Measurements from ENCODE around the gene UNC5B. TPM values are rescaled to one million over a fixed set of nuclear protein-coding genes. Genes with fewer than 3 reads are reported as not detected.
"Not testable (repeated sequence)": the region's sequence is repeated elsewhere in the genome, so short reads cannot be mapped to it uniquely, and the experiment has no call there.

UNC5B gene
- total RNA-seq, 1 donor from 2014 or later: 26.9 TPM

DNA sequence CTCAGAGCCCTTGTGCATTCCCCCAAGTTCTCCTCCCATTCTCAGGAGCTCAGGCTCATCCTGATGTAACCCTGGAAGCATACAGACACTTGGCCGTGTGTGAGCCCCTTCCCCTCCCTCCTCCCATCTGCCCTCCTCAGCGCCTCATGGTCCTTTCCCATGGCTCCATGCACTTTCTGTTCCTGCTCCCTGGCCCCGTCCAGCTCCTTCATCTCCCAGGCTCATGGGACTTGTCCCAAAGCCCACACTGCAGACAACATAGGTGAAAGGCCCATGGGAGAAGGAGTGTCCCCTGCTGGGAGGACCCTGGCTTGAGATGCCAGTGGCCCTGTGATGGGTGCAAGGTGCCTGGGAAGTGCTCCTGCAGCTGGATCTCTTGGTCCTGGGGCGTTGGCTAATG is 82.5 kb downstream of the UNC5B start:
- Histone ChIP-seq H3K36me3 (ENCODE audit: control insufficient read depth, insufficient read depth, low read length) (no peaks in the 10 kb centered on the region), H3K4me3 (ENCODE audit: low read depth, low read length) (no peak overlapping the region), H3K27me3 (ENCODE audit: control insufficient read depth, insufficient read depth, low read length) (peaks cover 7% of the 10 kb centered on the region)
- DNase-seq (ENCODE audit: low read depth): no peak
- TF ChIP-seq, protein P1, sequence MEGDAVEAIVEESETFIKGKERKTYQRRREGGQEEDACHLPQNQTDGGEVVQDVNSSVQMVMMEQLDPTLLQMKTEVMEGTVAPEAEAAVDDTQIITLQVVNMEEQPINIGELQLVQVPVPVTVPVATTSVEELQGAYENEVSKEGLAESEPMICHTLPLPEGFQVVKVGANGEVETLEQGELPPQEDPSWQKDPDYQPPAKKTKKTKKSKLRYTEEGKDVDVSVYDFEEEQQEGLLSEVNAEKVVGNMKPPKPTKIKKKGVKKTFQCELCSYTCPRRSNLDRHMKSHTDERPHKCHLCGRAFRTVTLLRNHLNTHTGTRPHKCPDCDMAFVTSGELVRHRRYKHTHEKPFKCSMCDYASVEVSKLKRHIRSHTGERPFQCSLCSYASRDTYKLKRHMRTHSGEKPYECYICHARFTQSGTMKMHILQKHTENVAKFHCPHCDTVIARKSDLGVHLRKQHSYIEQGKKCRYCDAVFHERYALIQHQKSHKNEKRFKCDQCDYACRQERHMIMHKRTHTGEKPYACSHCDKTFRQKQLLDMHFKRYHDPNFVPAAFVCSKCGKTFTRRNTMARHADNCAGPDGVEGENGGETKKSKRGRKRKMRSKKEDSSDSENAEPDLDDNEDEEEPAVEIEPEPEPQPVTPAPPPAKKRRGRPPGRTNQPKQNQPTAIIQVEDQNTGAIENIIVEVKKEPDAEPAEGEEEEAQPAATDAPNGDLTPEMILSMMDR (IDR thresholded peaks at IDR 0.05; ENCODE audit: insufficient read depth, low read length, poor library complexity, severe bottlenecking): no peak

DNA sequence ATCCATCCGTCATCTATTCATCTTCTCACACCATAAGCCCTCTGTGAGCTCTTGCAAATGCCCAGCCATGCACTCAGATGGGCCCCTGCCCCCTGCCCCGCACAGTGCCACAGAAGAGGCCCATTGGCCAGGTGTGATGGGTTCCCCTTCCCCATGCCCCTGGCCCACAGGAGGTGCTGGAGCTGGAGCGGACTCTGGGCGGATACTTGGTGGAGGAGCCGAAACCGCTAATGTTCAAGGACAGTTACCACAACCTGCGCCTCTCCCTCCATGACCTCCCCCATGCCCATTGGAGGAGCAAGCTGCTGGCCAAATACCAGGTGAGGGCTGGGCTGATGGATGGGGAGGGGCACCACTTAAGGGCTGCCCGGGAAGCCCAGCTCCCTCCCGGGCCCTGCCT is 83.3 kb downstream of the UNC5B start:
- DNase-seq (ENCODE audit: low read depth): no peak
- TF ChIP-seq, protein P1 (IDR thresholded peaks at IDR 0.05; ENCODE audit: insufficient read depth, low read length, poor library complexity, severe bottlenecking): no peak
- Histone ChIP-seq H3K27me3 (ENCODE audit: control insufficient read depth, insufficient read depth, low read length) (peaks cover 13% of the 10 kb centered on the region), H3K4me3 (ENCODE audit: low read depth, low read length) (no peak overlapping the region), H3K36me3 (ENCODE audit: control insufficient read depth, insufficient read depth, low read length) (no peaks in the 10 kb centered on the region)

DNA sequence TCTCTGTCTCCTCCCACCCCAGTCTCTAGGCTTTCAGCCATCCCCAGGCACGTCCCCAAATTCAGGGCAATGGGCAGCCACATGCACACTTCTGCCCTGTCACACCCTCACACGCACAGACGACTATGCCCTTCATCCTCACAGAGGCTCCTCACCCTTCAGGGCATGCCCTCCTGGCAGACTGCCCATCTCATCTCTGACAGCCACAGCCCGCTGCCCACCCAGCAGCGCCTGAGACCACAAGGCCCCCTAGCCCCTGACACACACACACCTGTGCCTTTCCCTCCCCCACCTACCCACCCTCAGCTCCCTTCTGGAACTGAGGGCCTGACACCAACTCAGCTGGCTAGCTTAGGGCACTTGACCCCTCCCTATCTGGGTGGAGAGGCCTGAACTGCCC is 83.7 kb downstream of the UNC5B start:
- Histone ChIP-seq H3K4me3 (ENCODE audit: low read depth, low read length) (no peak overlapping the region), H3K36me3 (ENCODE audit: control insufficient read depth, insufficient read depth, low read length) (no peaks in the 10 kb centered on the region), H3K27me3 (ENCODE audit: control insufficient read depth, insufficient read depth, low read length) (peaks cover 13% of the 10 kb centered on the region)
- no peak for DNase-seq (ENCODE audit: low read depth)
- TF ChIP-seq, protein P1 (IDR thresholded peaks at IDR 0.05; ENCODE audit: insufficient read depth, low read length, poor library complexity, severe bottlenecking): no peak

- not testable (repeated sequence) for H3K4me3 ChIP-seq (ENCODE audit: low read depth, low read length); H3K36me3 ChIP-seq (ENCODE audit: control insufficient read depth, insufficient read depth, low read length); DNase-seq (ENCODE audit: low read depth)
- H3K27me3 ChIP-seq (ENCODE audit: control insufficient read depth, insufficient read depth, low read length): peaks cover 13% of the 10 kb centered on the region
Measured at GRCh38 chr10:71296811-71297210, 84.4 kb downstream of the UNC5B start.

DNA sequence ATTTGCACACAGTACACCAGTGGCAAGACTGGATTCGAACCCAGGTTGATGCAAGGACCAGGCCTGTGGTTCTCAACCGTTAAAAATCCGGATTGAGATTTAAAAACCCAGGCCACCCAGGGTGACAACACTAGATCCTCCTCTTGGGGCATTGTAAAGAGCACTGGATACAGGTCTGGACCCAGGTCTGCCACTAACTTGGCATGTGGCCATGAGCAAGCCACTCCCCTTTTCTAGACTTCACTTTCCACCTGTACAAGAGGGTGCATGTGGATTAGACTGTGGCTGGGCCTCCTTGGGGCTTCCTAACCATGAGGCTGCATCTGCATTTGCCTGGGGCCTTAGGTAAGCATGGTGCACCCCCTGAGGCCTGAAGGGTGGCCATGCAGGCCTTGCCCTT is 85.0 kb downstream of the UNC5B start:
- peaks cover 13% of the 10 kb centered on the region for H3K27me3 ChIP-seq (ENCODE audit: control insufficient read depth, insufficient read depth, low read length)
- TF ChIP-seq, protein P1 (IDR thresholded peaks at IDR 0.05; ENCODE audit: insufficient read depth, low read length, poor library complexity, severe bottlenecking): no peak
- H3K4me3 ChIP-seq (ENCODE audit: low read depth, low read length): no peak overlapping the region
- H3K36me3 ChIP-seq (ENCODE audit: control insufficient read depth, insufficient read depth, low read length): no peaks in the 10 kb centered on the region
- DNase-seq (ENCODE audit: low read depth): no peak

DNA sequence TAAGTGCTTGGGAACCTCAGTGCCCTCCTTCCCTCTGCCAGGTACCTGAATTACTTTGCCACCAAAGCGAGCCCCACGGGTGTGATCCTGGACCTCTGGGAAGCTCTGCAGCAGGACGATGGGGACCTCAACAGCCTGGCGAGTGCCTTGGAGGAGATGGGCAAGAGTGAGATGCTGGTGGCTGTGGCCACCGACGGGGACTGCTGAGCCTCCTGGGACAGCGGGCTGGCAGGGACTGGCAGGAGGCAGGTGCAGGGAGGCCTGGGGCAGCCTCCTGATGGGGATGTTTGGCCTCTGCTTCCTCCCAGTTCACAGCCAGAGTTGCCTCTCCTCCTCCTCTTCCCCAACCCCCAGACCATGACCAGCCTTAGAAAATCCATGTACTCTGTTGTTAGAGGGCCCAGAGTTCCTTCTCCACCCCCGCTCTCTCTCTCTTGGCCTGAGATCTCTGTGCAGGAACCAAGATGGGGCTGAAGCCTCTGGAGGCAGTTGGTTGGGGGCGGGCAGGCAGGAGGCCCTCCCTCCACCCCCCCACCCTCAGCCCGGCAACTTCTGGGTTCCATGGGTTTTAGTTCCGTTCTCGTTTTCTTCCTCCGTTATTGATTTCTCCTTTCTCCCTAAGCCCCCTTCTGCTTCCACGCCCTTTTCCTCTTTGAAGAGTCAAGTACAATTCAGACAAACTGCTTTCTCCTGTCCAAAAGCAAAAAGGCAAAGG is 86.9 kb downstream of the UNC5B start:
- TF ChIP-seq, protein P1 (IDR thresholded peaks at IDR 0.05; ENCODE audit: insufficient read depth, low read length, poor library complexity, severe bottlenecking): no peak
- Histone ChIP-seq H3K4me3 (ENCODE audit: low read depth, low read length) (no peak overlapping the region), H3K36me3 (ENCODE audit: control insufficient read depth, insufficient read depth, low read length) (no peaks in the 10 kb centered on the region), H3K27me3 (ENCODE audit: control insufficient read depth, insufficient read depth, low read length) (peaks cover 13% of the 10 kb centered on the region)
- no peak for DNase-seq (ENCODE audit: low read depth)

Data from kidney epithelial cell (primary cell).